ENCODE measurements around the gene NGB.

GRCh38 chr14:77270361-77271112, 469 bp downstream of the NGB start:
- no peak for TF ChIP-seq CTCF (IDR thresholded peaks at IDR 0.05; ENCODE audit: low read depth, low read length, poor library complexity, severe bottlenecking)
- TF ChIP-seq EZH2phosphoT487 (IDR thresholded peaks at IDR 0.05; ENCODE audit: borderline replicate concordance, low read length): no peak
